IgD-negative memory B cell (primary cell): ENCODE results near the gene NAA15. TPM values are rescaled to one million over a fixed set of nuclear protein-coding genes. Genes with fewer than 3 reads are reported as not detected.
"Not testable (repeated sequence)": the region's sequence is repeated elsewhere in the genome, so short reads cannot be mapped to it uniquely, and the experiment has no call there.

Experiments used
- H3K27ac Mint-ChIP-seq, 3 donors: one replicate each; pipeline ENCODE4 v1.8.0; 2020 to 2022; ENCODE audit warnings: mild to moderate bottlenecking in 3 of 3, mixed read lengths in 3 of 3, moderate library complexity in 1 of 3
- H3K27me3 Mint-ChIP-seq: one replicate; pipeline ENCODE4 v1.8.0; 2021; ENCODE audit warnings: mixed read lengths
- H3K36me3 Mint-ChIP-seq: one replicate; pipeline ENCODE4 v1.8.0; 2020; ENCODE audit warnings: mild to moderate bottlenecking, mixed read lengths
- H3K4me1 Mint-ChIP-seq, 3 donors: one replicate each; pipeline ENCODE4 v1.8.0; 2020 to 2022; ENCODE audit warnings: mixed read lengths in 3 of 3, mild to moderate bottlenecking in 1 of 3
- H3K4me3 Mint-ChIP-seq, 4 donors: one replicate each; pipeline ENCODE4 v1.8.0; 2020 to 2022; ENCODE audit warnings: mild to moderate bottlenecking in 4 of 4, mixed read lengths in 4 of 4, moderate library complexity in 3 of 4
- H3K9me3 Mint-ChIP-seq, 3 donors: one replicate each; pipeline ENCODE4 v1.8.0; 2020 to 2021; ENCODE audit warnings: mixed read lengths in 3 of 3, mild to moderate bottlenecking in 1 of 3
- polyA plus RNA-seq: library from polyadenylated mRNA; unstranded; fragments of 300-500 nt; fragmentation: Illumina TruSeq; gene quantifications from one replicate; pipeline ENCODE4 v1.2.3, GENCODE V29; 2021

Gene NAA15
- polyA plus RNA-seq: 38.9 TPM

DNA sequence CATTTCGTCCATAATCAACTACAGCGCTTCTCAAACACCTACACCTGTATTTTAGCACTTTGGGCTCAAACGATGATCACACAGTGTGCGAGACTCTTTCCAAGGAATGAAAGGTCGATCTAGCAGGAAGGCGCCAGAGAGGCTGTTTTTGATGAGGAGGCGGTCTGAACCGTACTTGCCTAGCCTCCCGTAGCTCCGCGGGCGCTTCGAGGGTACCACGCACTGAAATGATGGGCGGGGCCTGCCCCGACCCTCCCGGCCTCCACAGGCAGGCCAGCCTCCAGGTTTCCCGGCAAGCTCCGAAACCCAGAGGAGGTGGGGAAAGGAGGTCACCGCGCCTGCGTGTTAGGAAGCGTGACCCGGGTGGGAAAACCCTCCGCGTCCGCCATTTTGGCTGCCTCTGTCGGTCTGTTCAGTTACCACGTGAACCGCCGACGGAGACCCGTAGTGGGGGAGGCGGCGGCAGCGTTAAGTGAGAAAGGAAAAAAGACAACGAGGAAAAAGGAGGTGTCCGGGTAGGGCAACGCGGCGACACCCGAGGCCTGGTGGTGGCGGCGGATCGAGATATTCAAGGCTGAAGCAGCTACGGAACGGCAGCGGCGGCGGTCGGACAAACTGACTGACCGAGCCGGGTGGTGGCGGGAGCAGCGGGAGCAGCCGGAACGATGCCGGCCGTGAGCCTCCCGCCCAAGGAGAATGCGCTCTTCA lies at the start of gene NAA15:
Gene NAA15 (plus strand): TSS at position 393 of the 708 bp plus-strand sequence. CDS start 273 bp downstream, at position 666.
- peaks cover 2% of the 10 kb centered on the region for H3K36me3 Mint-ChIP-seq
- H3K27ac Mint-ChIP-seq: peak within 1 kb of the TSS; percentile 97 to 100 (median 98)
- H3K4me3 Mint-ChIP-seq: peak within 1 kb of the TSS; percentile 100
- H3K4me1 Mint-ChIP-seq: peaks cover 25 to 43% (median 28%) of the 10 kb centered on the region in 3 donors
- no peaks in the 10 kb centered on the region for H3K27me3 Mint-ChIP-seq
- peaks cover 0 to 3% (median 1%) of the 10 kb centered on the region in 3 donors for H3K9me3 Mint-ChIP-seq

DNA sequence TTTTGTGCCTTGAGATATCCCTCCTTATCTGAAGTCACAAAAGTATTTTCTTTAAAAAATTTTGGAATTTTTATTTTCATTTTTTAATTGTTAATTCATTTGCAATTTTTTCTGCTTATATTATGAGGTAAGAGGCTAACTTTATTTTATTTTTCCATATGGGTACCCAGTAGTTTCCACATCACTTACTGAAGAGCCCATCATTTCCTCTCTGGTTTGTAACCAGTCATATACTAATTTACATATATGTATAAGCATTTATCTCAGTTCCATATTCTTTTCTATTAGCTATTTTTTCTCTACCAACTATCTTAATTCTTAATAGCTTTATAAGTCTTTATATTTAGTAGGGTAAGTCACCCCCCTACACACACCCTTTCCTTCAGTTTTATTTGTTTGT lies 48.3 kb upstream of the NAA15 start:
- no peaks in the 10 kb centered on the region for H3K9me3 Mint-ChIP-seq
- peaks cover 0 to 3% (median 0%) of the 10 kb centered on the region in 3 donors for H3K4me1 Mint-ChIP-seq
- H3K36me3 Mint-ChIP-seq: no peaks in the 10 kb centered on the region
- peak overlapping the region in 1 of 3 donors; percentile 57 for H3K27ac Mint-ChIP-seq
- H3K4me3 Mint-ChIP-seq: no peak overlapping the region
- no peaks in the 10 kb centered on the region for H3K27me3 Mint-ChIP-seq

DNA sequence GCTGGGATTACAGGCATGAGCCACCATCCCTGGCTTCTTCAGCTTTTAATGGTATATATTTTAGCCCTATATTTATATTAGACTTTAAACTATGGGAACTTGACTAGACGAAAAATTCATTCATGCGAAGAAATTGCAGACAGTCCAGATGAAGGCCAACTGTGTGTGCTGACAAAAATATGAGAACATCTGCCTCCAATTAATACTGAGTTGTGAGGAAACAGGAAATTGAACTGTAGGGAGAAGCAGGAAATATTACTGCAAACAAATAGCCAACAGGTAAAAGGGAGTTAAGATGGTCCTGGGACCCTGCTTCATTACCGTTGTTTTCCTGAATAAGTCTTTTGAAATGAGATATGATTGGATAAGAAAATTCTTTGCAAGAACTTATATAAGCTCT lies 47.6 kb upstream of the NAA15 start:
- peaks cover 0 to 3% (median 0%) of the 10 kb centered on the region in 3 donors for H3K4me1 Mint-ChIP-seq
- H3K27ac Mint-ChIP-seq: peak overlapping the region in 1 of 3 donors; percentile 57
- no peaks in the 10 kb centered on the region for H3K27me3 Mint-ChIP-seq
- H3K4me3 Mint-ChIP-seq: no peak overlapping the region
- no peaks in the 10 kb centered on the region for H3K9me3 Mint-ChIP-seq
- no peaks in the 10 kb centered on the region for H3K36me3 Mint-ChIP-seq

DNA sequence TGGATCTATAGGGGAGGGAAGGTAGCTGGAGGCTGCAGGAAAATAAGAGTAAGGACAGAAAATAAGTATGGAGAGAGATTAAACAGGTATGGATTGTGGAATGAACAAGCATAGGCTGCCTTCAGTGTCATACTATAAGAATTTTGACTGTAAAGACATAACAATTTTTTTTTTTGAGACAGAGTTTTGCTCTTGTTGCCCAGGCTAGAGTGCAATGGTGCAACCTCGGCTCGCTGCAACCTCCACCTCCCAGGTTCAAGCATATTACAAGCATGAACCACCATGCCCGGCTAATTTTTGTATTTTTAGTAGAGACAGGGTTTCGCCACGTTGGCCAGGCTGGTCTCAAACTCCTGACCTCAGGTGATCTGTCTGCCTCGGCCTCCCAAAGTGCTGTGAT lies 45.7 kb upstream of the NAA15 start:
- not testable (repeated sequence) for H3K27me3 Mint-ChIP-seq, H3K4me3 Mint-ChIP-seq, H3K36me3 Mint-ChIP-seq, H3K4me1 Mint-ChIP-seq, H3K27ac Mint-ChIP-seq, H3K9me3 Mint-ChIP-seq

DNA sequence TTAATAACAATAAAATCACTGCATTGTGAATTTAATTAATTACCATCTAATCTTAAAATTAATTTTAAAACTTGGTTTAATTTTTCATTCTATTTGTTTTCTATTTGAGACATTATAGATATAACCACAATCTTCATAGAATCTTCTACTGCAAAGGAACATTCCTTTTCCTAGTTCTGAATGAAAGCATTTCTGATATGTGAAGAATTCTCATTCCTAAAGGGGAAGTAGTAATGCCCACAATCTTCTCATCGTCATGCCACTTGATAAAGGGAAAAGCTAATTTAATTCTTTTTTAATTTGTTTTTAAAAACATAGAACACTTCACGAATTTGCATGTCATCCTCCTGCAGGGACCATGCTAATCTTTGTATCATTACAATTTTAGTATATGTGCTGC lies 45.0 kb upstream of the NAA15 start:
- Mint-ChIP-seq H3K4me3 (no peak overlapping the region), H3K27me3 (no peaks in the 10 kb centered on the region), H3K36me3 (no peaks in the 10 kb centered on the region), H3K9me3 (no peaks in the 10 kb centered on the region), H3K4me1 (peaks cover 0 to 3% (median 0%) of the 10 kb centered on the region in 3 donors), H3K27ac (no peak overlapping the region)

DNA sequence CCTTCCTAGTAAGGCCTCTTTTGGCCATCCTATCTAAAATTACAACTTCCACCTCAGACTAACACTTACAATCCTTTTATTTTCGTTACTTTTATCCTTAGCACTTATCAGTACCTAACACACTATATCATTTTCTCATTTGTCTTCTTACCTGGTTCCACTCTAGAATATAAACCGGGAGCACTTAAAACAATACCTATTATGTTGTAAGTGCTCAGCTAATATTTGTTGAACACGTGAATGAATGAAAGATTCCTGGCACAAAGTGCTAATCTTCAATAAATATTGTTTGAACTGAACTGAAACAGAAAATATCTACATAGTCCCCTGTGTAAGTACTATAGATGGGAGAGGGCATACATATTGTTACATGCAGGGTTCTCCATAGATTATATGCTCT lies 35.7 kb upstream of the NAA15 start:
- Mint-ChIP-seq H3K27me3 (no peaks in the 10 kb centered on the region), H3K4me3 (no peak overlapping the region), H3K9me3 (no peaks in the 10 kb centered on the region), H3K27ac (no peak overlapping the region), H3K36me3 (peaks cover 2% of the 10 kb centered on the region), H3K4me1 (peaks cover 10 to 13% (median 12%) of the 10 kb centered on the region in 3 donors)

DNA sequence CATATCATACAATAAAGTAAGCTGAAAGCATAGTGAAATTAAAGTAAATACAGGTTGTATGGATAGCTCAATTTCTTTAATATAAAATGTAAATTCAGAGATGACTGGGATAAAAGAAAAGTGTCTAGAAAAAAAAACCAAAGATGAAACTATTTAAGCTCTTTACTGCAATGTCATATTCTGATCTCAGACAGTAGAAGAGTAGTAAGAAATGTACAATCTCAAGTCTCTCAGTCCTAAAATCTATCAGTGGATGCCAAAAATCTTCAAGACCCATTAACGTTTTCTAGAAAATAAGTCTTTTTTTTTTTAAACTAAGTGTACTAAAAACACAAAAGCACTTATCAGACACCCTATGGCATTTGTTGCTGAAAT lies 35.1 kb upstream of the NAA15 start:
- Mint-ChIP-seq H3K9me3 (no peaks in the 10 kb centered on the region), H3K4me1 (peaks cover 10 to 13% (median 12%) of the 10 kb centered on the region in 3 donors), H3K36me3 (peaks cover 2% of the 10 kb centered on the region), H3K27ac (peak overlapping the region in 1 of 3 donors; percentile 81), H3K4me3 (peak overlapping the region; percentile 33 to 93 (median 80)), H3K27me3 (no peaks in the 10 kb centered on the region)

DNA sequence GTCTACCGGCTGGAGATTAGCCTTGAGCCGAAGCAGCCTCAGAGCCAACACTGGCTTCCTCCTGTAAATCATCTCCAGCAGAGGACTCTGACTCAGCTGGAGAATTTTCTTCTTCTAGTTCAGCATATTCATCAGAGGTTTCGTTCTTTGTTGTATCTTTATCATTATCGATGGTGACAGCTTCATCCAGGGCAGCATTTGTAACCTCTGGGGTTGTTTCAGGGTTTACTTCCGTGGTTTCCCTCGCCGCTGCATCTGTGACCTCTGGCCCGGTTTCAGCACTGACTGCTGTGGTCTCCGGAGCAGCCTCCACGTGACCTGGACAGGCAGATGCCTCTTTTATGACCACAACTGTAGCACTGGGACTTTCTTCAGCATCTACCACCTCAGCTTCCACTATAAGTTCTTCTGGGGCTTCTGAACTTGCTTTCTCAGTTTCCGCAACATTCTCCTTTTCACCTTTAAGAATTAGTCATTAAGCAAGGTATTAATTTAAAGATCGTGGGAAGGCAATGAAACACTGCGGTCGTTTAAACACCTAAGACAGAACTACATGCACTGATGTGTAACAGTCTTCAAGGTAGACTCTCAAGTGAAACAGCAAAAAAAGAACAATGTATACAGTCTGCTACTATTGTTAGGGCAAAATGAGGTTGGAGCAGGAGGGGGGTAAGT lies 34.6 kb upstream of the NAA15 start:
- Mint-ChIP-seq H3K36me3 (peaks cover 2% of the 10 kb centered on the region), H3K4me1 (peaks cover 10 to 13% (median 12%) of the 10 kb centered on the region in 3 donors), H3K9me3 (no peaks in the 10 kb centered on the region), H3K27ac (peak overlapping the region in 2 of 3 donors; percentile 25 to 81), H3K27me3 (no peaks in the 10 kb centered on the region), H3K4me3 (peak overlapping the region; percentile 33 to 93 (median 80))

DNA sequence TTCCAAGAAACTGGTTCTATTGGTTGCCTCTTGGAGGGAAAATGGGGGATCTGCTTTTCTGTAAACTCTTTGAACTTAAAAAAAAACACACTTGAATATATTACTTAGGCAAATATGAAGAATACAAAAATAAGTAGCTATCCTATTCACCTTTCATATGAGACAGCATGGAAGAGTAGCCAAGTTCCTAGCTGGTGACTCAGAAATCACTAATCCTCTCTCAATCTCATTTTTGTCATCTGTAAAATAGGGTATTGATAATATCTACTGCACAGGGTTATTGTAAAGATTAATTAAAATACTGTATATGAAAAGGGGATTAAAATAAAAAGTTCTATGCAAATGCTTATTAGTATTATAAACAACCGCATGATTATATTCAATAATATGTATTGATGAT lies 34.0 kb upstream of the NAA15 start:
- peaks cover 10 to 13% (median 12%) of the 10 kb centered on the region in 3 donors for H3K4me1 Mint-ChIP-seq
- peaks cover 2% of the 10 kb centered on the region for H3K36me3 Mint-ChIP-seq
- H3K27me3 Mint-ChIP-seq: no peaks in the 10 kb centered on the region
- H3K4me3 Mint-ChIP-seq: peak overlapping the region in 2 of 4 donors; percentile 91 to 93
- no peak overlapping the region for H3K27ac Mint-ChIP-seq
- no peaks in the 10 kb centered on the region for H3K9me3 Mint-ChIP-seq

DNA sequence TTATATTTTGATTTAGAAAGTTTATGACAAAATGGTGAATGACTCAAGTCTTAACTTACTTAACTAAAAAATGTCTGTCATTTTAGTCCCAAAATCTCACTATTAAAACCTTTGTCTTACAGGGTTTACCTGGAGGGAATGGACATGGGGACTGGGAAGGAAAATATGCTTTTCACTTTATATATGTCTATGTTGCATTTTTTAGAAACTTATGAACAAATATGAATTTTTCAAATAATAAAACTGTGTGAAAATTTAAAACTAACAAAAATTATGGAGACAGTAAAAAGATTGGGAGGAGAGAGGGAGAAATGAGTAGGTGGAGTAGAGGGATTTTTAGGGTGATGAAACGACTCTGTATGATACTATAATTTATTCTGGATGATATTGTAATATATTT lies 27.5 kb upstream of the NAA15 start:
- no peaks in the 10 kb centered on the region for H3K9me3 Mint-ChIP-seq
- H3K4me3 Mint-ChIP-seq: no peak overlapping the region
- peaks cover 16% of the 10 kb centered on the region for H3K27me3 Mint-ChIP-seq
- H3K4me1 Mint-ChIP-seq: peaks cover 0 to 6% (median 2%) of the 10 kb centered on the region in 3 donors
- H3K27ac Mint-ChIP-seq: no peak overlapping the region
- peaks cover 1% of the 10 kb centered on the region for H3K36me3 Mint-ChIP-seq

DNA sequence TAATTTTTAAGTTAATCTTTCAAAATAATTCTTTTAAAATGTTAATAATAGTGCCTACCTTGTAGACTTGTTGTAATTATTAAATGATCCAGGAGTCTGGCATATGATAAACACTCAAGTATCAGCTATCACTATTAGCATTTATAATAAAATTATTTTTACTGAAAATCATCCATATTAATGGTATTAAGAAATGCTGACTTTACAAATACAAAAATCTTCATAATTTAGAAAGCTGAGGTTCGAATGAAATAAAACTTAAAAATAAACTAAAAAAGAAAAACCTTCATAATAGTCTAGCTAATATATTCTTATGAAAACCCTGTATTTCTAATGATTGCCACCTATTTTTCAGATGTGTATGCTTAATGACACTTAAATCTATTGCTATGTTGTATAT lies 26.5 kb upstream of the NAA15 start:
- no peak overlapping the region for H3K4me3 Mint-ChIP-seq
- peaks cover 19% of the 10 kb centered on the region for H3K27me3 Mint-ChIP-seq
- H3K9me3 Mint-ChIP-seq: peaks cover 0 to 2% (median 0%) of the 10 kb centered on the region in 3 donors
- H3K36me3 Mint-ChIP-seq: peaks cover 1% of the 10 kb centered on the region
- no peak overlapping the region for H3K27ac Mint-ChIP-seq
- H3K4me1 Mint-ChIP-seq: peaks cover 7 to 10% (median 7%) of the 10 kb centered on the region in 3 donors

DNA sequence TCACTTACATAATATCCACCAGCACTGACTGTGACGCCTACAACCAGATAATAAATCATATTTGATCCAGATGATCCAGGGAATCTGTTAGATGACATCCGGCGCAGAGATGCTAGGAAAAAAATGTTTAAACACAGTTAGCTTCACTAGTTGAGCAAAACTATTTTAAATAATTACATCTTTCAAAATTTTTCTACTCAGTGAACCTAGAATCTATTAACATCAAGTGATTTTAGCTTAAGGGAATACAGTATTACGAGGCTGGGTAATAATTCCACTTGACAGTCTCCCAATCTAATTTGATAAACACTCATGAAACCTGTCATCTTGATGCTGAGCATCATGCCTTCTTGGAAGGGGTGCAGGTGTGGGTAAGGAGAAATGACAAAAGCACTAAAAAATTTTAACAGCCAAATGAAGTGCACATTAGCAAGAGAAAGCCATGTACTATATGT lies 26.0 kb upstream of the NAA15 start:
- peaks cover 1% of the 10 kb centered on the region for H3K36me3 Mint-ChIP-seq
- no peak overlapping the region for H3K27ac Mint-ChIP-seq
- peaks cover 0 to 2% (median 0%) of the 10 kb centered on the region in 3 donors for H3K9me3 Mint-ChIP-seq
- H3K4me3 Mint-ChIP-seq: no peak overlapping the region
- peaks cover 7 to 10% (median 8%) of the 10 kb centered on the region in 3 donors for H3K4me1 Mint-ChIP-seq
- H3K27me3 Mint-ChIP-seq: peaks cover 24% of the 10 kb centered on the region

DNA sequence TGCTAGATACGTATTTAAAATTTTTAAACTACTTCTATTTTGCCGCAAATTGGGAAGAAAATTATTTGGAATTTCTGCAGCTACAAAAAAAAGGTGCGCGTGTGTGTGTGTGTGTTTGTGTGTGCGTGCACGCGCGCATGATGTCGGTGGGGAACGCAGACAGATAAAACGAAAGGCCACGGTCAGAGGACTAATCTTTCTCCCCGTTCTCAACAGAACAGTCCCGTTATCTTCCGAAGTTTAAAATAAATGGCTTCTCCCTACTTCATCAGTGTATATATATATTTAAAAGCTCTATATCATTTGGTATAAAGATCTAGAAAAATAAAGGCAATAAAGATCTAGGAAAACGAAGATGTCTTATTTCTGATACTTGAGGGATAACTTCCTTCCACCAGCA lies 22.8 kb upstream of the NAA15 start:
- Mint-ChIP-seq H3K36me3 (peaks cover 1% of the 10 kb centered on the region), H3K27me3 (peaks cover 33% of the 10 kb centered on the region), H3K9me3 (peaks cover 0 to 2% (median 0%) of the 10 kb centered on the region in 3 donors), H3K4me3 (peak overlapping the region in 3 of 4 donors; percentile 48 to 89 (median 88)), H3K4me1 (peaks cover 7 to 14% (median 11%) of the 10 kb centered on the region in 3 donors), H3K27ac (peak overlapping the region in 1 of 3 donors; percentile 27)

DNA sequence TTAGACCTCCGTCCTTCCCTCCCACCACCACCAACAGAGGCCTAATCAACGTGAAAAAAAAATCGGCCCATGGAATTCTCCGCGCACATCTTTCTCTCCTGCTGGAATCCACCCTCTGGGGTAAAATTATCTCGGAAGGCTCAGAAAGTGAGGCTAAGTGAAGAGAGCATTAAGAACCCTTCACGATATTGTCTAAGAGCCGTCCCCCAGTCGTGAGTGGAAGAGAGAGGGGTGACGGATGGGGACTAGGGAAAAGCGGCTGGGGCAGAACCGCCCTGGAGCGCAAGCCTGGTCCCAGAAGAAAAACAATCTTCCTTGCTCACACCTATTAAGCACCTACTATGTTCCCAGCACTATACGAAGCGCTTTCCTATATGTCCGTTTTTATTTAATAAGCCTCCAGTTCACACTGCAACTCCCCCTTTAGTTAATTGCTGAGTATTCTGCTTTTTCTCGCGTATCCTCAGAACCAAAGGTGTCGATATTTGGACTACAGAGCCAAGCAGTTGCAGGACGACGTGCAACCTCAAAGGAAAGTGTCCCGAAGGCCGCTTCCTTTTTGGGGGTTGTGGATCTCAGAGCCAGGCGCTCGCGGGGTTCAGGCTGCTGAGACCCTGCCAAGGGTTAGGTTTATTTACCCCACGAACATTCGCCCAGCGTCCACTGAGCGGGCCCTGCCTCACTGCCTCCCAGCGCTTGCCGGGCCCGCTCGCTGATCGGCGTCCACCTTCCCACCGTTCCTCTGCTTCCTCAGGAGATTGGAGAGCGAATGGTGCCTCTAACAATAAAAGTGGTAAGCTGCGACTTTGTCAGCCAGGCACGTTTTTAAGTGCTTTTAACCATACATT lies 22.2 kb upstream of the NAA15 start:
- peak overlapping the region; percentile 48 to 89 (median 80) for H3K4me3 Mint-ChIP-seq
- H3K4me1 Mint-ChIP-seq: peaks cover 7 to 14% (median 11%) of the 10 kb centered on the region in 3 donors
- no peak overlapping the region for H3K27ac Mint-ChIP-seq
- H3K36me3 Mint-ChIP-seq: peaks cover 3% of the 10 kb centered on the region
- H3K9me3 Mint-ChIP-seq: peaks cover 0 to 2% (median 0%) of the 10 kb centered on the region in 3 donors
- H3K27me3 Mint-ChIP-seq: peaks cover 33% of the 10 kb centered on the region
